A673 (cell line): ENCODE measurements around the gene SLIT1. TPM values are rescaled to one million over a fixed set of nuclear protein-coding genes. Genes with fewer than 3 reads are reported as not detected.

ENCODE experiments used
- BruUV-seq: library from RNA; stranded (reverse); fragments of 400-500 nt; replicated peaks from 2 replicates; lab custom pipeline; 2021; lab: Mats Ljungman, UMichigan
- CTCF ChIA-PET: fragments of 300-600 bp; sonication (Branson Sonifier 250); formaldehyde crosslinking; loops from one replicate; lab custom pipeline; 2022; ENCODE audit warnings: antibody characterized with exemption; lab: Charles Lee
- POLR2A ChIA-PET: fragments of 300-600 bp; sonication (Branson Sonifier 250); formaldehyde crosslinking; loops from one replicate; lab custom pipeline; 2022; ENCODE audit warnings: antibody characterized with exemption; ENCODE audit not compliant: low non-redundant PET; lab: Charles Lee
- DNase-seq: peaks from one replicate; pipeline ENCODE4 v3.0.0-alpha.2; 2015; ENCODE audit warnings: low spot score
- H3K27ac ChIP-seq: fragments of 200-600 bp; sonication (generic); 2 replicates; pipeline ENCODE4 v1.5.1; 2016; ENCODE audit warnings: mixed run types, low read depth, mild to moderate bottlenecking, mixed read lengths, antibody characterized with exemption, low read length; ENCODE audit not compliant: poor library complexity, severe bottlenecking
- H3K27me3 ChIP-seq: fragments of 200-600 bp; sonication (generic); replicated peaks from 2 replicates; pipeline ENCODE4 v1.6.1; 2017; ENCODE audit warnings: mixed run types, low read depth, mild to moderate bottlenecking, mixed read lengths, antibody characterized with exemption, low read length; ENCODE audit not compliant: insufficient read depth, poor library complexity
- H3K36me3 ChIP-seq: fragments of 200-600 bp; sonication (generic); 2 replicates; pipeline ENCODE4 v1.6.1; 2016; ENCODE audit warnings: mixed run types, mild to moderate bottlenecking, mixed read lengths, antibody characterized with exemption, low read length; ENCODE audit not compliant: insufficient read depth, poor library complexity, severe bottlenecking
- H3K4me1 ChIP-seq: fragments of 200-600 bp; sonication (generic); 2 replicates; pipeline ENCODE4 v1.6.1; 2017; ENCODE audit warnings: mixed run types, mild to moderate bottlenecking, mixed read lengths, antibody characterized with exemption, low read length; ENCODE audit not compliant: insufficient read depth, poor library complexity, severe bottlenecking
- H3K4me3 ChIP-seq: fragments of 200-600 bp; sonication (generic); 2 replicates; pipeline ENCODE4 v1.5.1; 2016; ENCODE audit warnings: low read depth, mixed run types, mild to moderate bottlenecking, mixed read lengths, low read length; ENCODE audit not compliant: poor library complexity, severe bottlenecking
- H3K9me3 ChIP-seq: fragments of 200-600 bp; sonication (generic); 2 replicates; pipeline ENCODE4 v1.6.1; 2016; ENCODE audit warnings: mixed run types, low read depth, mild to moderate bottlenecking, mixed read lengths, antibody characterized with exemption, low read length; ENCODE audit not compliant: poor library complexity, severe bottlenecking
- EZH2 ChIP-seq: fragments of 200-600 bp; sonication (generic); IDR thresholded peaks from 2 replicates; pipeline ENCODE4 v1.6.1; 2017; ENCODE audit warnings: borderline replicate concordance, low read depth, mild to moderate bottlenecking, mixed read lengths, antibody characterized with exemption, low read length; ENCODE audit not compliant: poor library complexity, severe bottlenecking
- intact Hi-C: fragments of 100-400 bp; cut with micrococcal nuclease; formaldehyde crosslinking; loops from one replicate; pipeline ENCODE4 v1.10.0; 2022; ENCODE audit not compliant: unreplicated experiment
- total RNA-seq: library from RNA; stranded (reverse); gene quantifications from 2 replicates; pipeline ENCODE4 v1.2.3, GENCODE V29; 2021
- TF ChIP-seq, protein P1 (sequence below): fragments of 300-800, 200-600 bp; sonication (generic); conservative IDR thresholded peaks from 2 replicates; pipeline ENCODE4 v1.5.1; 2017; ENCODE audit warnings: low read depth, mild to moderate bottlenecking, antibody characterized with exemption, low read length, moderate library complexity, mixed read lengths

SLIT1 gene
- total RNA-seq, 1 experiment from 2014 or later, result 0.43 TPM

DNA sequence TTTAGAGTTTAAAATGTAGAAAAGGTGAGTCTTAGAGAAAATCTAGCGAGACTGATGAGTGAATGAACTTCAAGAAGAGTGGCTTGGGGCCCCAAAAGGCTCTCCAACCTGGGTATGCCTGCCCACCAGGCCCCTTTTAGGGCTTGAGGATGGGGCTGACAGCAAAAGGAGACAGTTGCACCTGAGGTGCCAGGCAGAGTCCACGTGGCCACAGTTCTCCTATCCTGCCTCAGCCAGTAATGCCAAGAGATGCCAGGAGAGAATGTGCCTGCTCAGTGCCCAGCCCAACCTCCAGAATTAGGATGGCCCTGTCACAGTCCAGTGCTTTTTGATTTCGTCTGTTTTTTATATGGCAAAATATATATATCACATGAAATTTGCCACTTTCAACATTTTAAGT lies 156.5 kb downstream of the SLIT1 start:
- H3K27me3 ChIP-seq, result no peaks in the 10 kb centered on the region
- no peak for TF ChIP-seq EZH2
- TF ChIP-seq, protein P1, sequence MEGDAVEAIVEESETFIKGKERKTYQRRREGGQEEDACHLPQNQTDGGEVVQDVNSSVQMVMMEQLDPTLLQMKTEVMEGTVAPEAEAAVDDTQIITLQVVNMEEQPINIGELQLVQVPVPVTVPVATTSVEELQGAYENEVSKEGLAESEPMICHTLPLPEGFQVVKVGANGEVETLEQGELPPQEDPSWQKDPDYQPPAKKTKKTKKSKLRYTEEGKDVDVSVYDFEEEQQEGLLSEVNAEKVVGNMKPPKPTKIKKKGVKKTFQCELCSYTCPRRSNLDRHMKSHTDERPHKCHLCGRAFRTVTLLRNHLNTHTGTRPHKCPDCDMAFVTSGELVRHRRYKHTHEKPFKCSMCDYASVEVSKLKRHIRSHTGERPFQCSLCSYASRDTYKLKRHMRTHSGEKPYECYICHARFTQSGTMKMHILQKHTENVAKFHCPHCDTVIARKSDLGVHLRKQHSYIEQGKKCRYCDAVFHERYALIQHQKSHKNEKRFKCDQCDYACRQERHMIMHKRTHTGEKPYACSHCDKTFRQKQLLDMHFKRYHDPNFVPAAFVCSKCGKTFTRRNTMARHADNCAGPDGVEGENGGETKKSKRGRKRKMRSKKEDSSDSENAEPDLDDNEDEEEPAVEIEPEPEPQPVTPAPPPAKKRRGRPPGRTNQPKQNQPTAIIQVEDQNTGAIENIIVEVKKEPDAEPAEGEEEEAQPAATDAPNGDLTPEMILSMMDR, result no peak
- BruUV-seq, result no TSS peak
- ChIA-PET POLR2A (no interaction called here), CTCF (no interaction called here)
- H3K4me1 ChIP-seq, result no peaks in the 10 kb centered on the region
- H3K4me3 ChIP-seq, result no peak overlapping the region
- H3K27ac ChIP-seq, result no peak overlapping the region
- no peak for DNase-seq
- no peaks in the 10 kb centered on the region for H3K9me3 ChIP-seq
- intact Hi-C loops, result loop anchor here (5.0 to 10.0 kb wide), 4 partner anchors 117 to 632 kb away; no protein-coding TSS in a partner anchor
- no peaks in the 10 kb centered on the region for H3K36me3 ChIP-seq

DNA sequence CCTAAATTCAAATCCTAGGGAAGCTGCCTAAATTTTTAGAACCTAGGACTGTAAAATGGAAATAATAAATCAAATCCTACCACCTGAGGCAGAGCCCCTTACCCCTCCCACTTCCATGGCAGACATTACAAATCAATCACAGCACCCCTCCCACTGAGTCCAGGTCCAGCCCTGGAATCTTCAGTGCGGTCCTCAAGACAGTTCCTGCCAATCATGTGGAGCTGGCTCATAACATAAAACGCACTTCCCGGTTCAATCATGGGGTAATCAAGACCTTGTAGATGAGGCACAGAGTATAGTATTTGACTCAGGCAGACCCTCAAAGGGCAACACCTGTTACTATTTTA lies 157.0 kb downstream of the SLIT1 start:
- H3K9me3 ChIP-seq, result no peaks in the 10 kb centered on the region
- intact Hi-C loops, result loop anchor here (5.0 to 10.0 kb wide), 4 partner anchors 117 to 632 kb away; no protein-coding TSS in a partner anchor
- no peak for DNase-seq
- TF ChIP-seq EZH2, result no peak
- TF ChIP-seq, protein P1, result no peak
- H3K4me1 ChIP-seq, result no peaks in the 10 kb centered on the region
- no peaks in the 10 kb centered on the region for H3K36me3 ChIP-seq
- ChIA-PET POLR2A (no interaction called here), CTCF (no interaction called here)
- H3K27me3 ChIP-seq, result no peaks in the 10 kb centered on the region
- no peak overlapping the region for H3K4me3 ChIP-seq
- no TSS peak for BruUV-seq
- H3K27ac ChIP-seq, result no peak overlapping the region

DNA sequence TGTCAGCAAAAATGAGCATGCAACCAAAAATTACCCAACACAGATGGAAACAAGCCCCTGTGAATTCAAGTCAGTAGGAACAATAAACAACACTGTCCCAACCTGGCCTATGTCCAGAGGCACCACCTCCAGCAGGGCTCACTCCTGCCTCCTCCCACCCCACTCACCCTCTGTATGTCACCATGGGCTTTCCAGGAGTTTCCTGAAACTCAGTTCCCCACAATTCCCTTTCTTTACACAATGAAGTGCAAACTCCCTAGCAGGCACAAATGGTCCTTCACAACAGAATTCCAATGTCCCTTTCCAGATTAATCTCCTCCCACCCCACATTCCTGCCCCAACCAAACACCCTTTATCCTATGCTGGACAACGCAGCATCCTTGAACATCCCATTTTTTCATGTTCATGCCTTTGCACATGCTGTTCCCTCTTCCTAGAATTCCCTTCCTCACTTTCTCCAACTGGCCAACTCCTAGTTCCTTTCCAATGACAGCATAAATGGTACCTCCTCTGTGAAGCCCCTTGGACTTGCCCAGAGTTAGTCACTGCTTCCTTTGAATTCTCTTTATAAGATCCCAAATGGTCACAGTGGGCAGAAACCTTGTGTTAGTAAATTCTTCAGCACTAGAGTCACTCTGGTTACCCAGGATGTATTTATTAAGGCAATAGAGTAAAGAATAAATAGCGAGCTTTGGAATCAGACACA lies 157.5 kb downstream of the SLIT1 start:
- TF ChIP-seq, protein P1, result no peak
- no peak for TF ChIP-seq EZH2
- no peaks in the 10 kb centered on the region for H3K9me3 ChIP-seq
- POLR2A ChIA-PET, result interaction anchor here (0.8 kb wide), 1 partner anchor 192 kb away, joined by 3 read pairs; no protein-coding TSS in a partner anchor
- no peak overlapping the region for H3K4me3 ChIP-seq
- CTCF ChIA-PET, result no interaction called here
- no peak for DNase-seq
- no peaks in the 10 kb centered on the region for H3K27me3 ChIP-seq
- H3K4me1 ChIP-seq, result no peaks in the 10 kb centered on the region
- H3K27ac ChIP-seq, result no peak overlapping the region
- H3K36me3 ChIP-seq, result no peaks in the 10 kb centered on the region
- intact Hi-C loops, result loop anchor here (5.0 to 10.0 kb wide), 4 partner anchors 116 to 631 kb away; no protein-coding TSS in a partner anchor
- no TSS peak for BruUV-seq
